G401.6 (cell line): ENCODE data around the gene MAMLD1.

Experiments used
- FAIRE-seq: peaks from 2 replicates; lab custom pipeline; 2012; peaks lifted over from hg19 to GRCh38; lab: Jason Lieb, UNC

MAMLD1 gene

GRCh38 chrX:150357790-150358189 lies 5.3 kb upstream of the MAMLD1 start:
- no peak for FAIRE-seq

GRCh38 chrX:150358651-150359050 lies 4.5 kb upstream of the MAMLD1 start:
- no peak for FAIRE-seq

- FAIRE-seq: no peak
Measured at GRCh38 chrX:150360331-150360730, 2.8 kb upstream of the MAMLD1 start.

- FAIRE-seq: no peak
Measured at GRCh38 chrX:150361070-150361776, 1.9 kb upstream of the MAMLD1 start.

GRCh38 chrX:150361777-150362351 lies 1.3 kb upstream of the MAMLD1 start:
- no peak for FAIRE-seq

- no peak for FAIRE-seq
Measured at GRCh38 chrX:150363561-150364346, 637 bp downstream of the MAMLD1 start.

- no peak for FAIRE-seq
Measured at GRCh38 chrX:150364347-150365050, 1.4 kb downstream of the MAMLD1 start.

GRCh38 chrX:150365051-150365989 lies 2.2 kb downstream of the MAMLD1 start:
- no peak for FAIRE-seq

- FAIRE-seq: no peak
Measured at GRCh38 chrX:150365990-150366911, 3.1 kb downstream of the MAMLD1 start.

- FAIRE-seq: no peak
Measured at GRCh38 chrX:150366951-150367545, 3.9 kb downstream of the MAMLD1 start.

GRCh38 chrX:150370589-150371312 lies 7.6 kb downstream of the MAMLD1 start:
- FAIRE-seq: no peak

- FAIRE-seq: no peak
Measured at GRCh38 chrX:150371877-150372276, 8.8 kb downstream of the MAMLD1 start.

GRCh38 chrX:150372280-150372679 lies 9.2 kb downstream of the MAMLD1 start:
- no peak for FAIRE-seq

- FAIRE-seq: no peak
Measured at GRCh38 chrX:150372756-150373155, 9.6 kb downstream of the MAMLD1 start.

- no peak for FAIRE-seq
Measured at GRCh38 chrX:150375243-150375770, 12.2 kb downstream of the MAMLD1 start.

GRCh38 chrX:150377005-150377404 lies 13.9 kb downstream of the MAMLD1 start:
- no peak for FAIRE-seq

GRCh38 chrX:150405006-150405405 lies 41.9 kb downstream of the MAMLD1 start:
- no peak for FAIRE-seq

GRCh38 chrX:150405576-150405975 lies 42.5 kb downstream of the MAMLD1 start:
- no peak for FAIRE-seq

GRCh38 chrX:150406596-150406995 lies 43.5 kb downstream of the MAMLD1 start:
- FAIRE-seq: no peak
